ENCODE measurements around the gene ITIH3. TPM values are rescaled to one million over a fixed set of nuclear protein-coding genes. Genes with fewer than 3 reads are reported as not detected.
"Not testable (repeated sequence)": the region's sequence is repeated elsewhere in the genome, so short reads cannot be mapped to it uniquely, and the experiment has no call there.

The ITIH3 gene
- polyA plus RNA-seq (ENCODE audit: insufficient read length), result 1.2 TPM

GRCh38 chr3:52794612-52795099, at the start of gene ITIH3:
TSS of gene ITIH3 (plus strand) at chr3:52794796. CDS start at chr3:52794804, 8 bp downstream.
- no peak for DNase-seq (ENCODE audit: low read depth)

- no peak for DNase-seq (ENCODE audit: low read depth)
These were observed 42.4 kb upstream of the ITIH3 start for GRCh38 chr3:52752045-52752660.

- DNase-seq (ENCODE audit: low read depth), result no peak
These were observed 40.2 kb upstream of the ITIH3 start for GRCh38 chr3:52754373-52754772.

GRCh38 chr3:52756141-52756540, 38.5 kb upstream of the ITIH3 start:
- DNase-seq (ENCODE audit: low read depth), result no peak

- DNase-seq (ENCODE audit: low read depth), result no peak
These were observed 31.1 kb upstream of the ITIH3 start for GRCh38 chr3:52763466-52763865.

- DNase-seq (ENCODE audit: low read depth), result no peak
These were observed 24.7 kb upstream of the ITIH3 start for GRCh38 chr3:52769786-52770455.

- DNase-seq (ENCODE audit: low read depth), result peak; percentile 75
These were observed 23.9 kb upstream of the ITIH3 start, which contains the start of gene NEK4 for GRCh38 chr3:52770496-52771333. TSS of gene NEK4 (minus strand) at chr3:52770940. CDS start at chr3:52770746, 194 bp downstream.

GRCh38 chr3:52771334-52771681, 23.3 kb upstream of the ITIH3 start:
- DNase-seq (ENCODE audit: low read depth), result no peak

- DNase-seq (ENCODE audit: low read depth), result no peak
These were observed 22.9 kb upstream of the ITIH3 start for GRCh38 chr3:52771702-52772101.

- DNase-seq (ENCODE audit: low read depth), result no peak
These were observed 21.1 kb upstream of the ITIH3 start for GRCh38 chr3:52773361-52774065.

GRCh38 chr3:52774066-52774713, 20.4 kb upstream of the ITIH3 start:
- no peak for DNase-seq (ENCODE audit: low read depth)

- DNase-seq (ENCODE audit: low read depth), result no peak
These were observed 19.4 kb upstream of the ITIH3 start for GRCh38 chr3:52774901-52775864.

GRCh38 chr3:52775877-52776276, 18.7 kb upstream of the ITIH3 start:
- DNase-seq (ENCODE audit: low read depth), result no peak

- DNase-seq (ENCODE audit: low read depth), result not testable (repeated sequence)
These were observed 18.1 kb upstream of the ITIH3 start for GRCh38 chr3:52776486-52776885.

GRCh38 chr3:52777127-52777958, 17.3 kb upstream of the ITIH3 start, which contains the start of gene ITIH1:
TSS of gene ITIH1 (plus strand) at chr3:52777599. CDS start at chr3:52777616, 17 bp downstream.
- no peak for DNase-seq (ENCODE audit: low read depth)

- DNase-seq (ENCODE audit: low read depth), result no peak
These were observed 16.4 kb upstream of the ITIH3 start for GRCh38 chr3:52777959-52778805.

GRCh38 chr3:52779011-52779836, 15.4 kb upstream of the ITIH3 start:
- DNase-seq (ENCODE audit: low read depth), result no peak

Measured in forelimb muscle (tissue), 1 donor.